ENCODE results near the gene DYNC1LI1.
"Not testable (repeated sequence)": the region's sequence is repeated elsewhere in the genome, so short reads cannot be mapped to it uniquely, and the experiment has no call there.

DYNC1LI1 gene

DNA sequence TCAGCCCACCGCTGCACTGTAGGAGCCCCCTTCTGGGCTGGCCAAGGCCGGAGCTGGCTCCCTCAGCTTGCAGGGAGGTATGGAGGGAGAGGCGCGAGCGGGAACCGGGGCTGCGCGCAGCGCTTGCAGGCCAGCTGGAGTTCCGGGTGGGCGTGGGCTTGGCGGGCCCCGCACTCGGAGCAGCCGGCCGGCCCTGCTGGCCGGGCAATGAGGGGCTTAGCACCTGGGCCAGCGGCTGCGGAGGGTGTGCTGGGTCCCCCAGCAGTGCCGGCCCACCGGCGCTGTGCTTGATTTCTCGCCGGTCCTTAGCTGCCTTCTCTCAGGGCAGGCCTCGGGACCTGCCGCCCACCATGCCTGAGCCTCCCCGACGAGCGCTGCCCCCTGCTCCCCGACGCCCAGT, 8.0 kb upstream of the DYNC1LI1 start:
- not testable (repeated sequence) for DNase-seq

DNA sequence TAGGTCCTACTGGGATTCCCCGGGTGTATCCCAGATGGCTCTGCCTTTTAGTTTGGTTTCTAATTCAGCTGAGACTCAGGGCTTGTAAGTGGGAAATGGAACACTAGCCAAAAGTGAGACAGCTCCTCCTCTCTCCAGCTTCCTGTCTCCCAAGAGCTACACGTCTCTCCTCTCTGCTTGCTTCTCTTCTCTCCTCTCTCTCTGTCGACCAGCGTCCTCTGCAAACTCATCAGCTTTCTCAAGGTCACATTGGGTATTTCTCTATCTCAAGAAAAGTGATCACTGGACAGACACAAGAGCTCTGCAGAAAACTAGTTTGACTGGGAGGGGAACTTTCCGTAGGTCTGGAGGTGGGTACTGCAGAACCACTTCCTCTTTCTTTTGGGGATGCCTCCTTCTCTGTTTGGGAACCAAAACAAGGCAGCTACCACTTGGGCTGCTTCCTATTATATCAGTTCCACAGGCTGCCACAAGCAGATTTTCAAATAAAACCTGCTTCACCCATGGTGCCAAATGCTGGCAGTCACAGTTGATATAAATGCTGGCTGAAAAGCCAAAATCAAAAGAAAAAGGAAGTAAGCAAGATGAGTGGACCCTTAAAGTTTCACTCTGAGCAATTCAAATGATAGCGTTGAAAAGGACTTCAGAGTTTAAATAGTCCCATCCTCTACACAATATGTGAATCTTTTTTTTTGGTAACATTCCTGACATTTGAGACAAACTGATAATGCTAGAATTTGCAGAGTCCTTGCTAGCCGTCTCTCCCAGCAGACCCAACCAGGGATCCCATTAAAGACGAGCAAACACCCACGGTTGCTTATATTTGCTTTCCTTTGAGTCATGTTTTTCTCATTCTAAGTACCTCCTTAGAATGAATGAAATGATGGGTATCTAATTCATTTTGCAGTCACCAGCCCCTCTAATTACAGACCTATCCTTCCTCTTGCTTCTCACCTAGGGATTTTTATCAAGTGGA, 7.2 kb upstream of the DYNC1LI1 start:
- DNase-seq, result no peak

DNA sequence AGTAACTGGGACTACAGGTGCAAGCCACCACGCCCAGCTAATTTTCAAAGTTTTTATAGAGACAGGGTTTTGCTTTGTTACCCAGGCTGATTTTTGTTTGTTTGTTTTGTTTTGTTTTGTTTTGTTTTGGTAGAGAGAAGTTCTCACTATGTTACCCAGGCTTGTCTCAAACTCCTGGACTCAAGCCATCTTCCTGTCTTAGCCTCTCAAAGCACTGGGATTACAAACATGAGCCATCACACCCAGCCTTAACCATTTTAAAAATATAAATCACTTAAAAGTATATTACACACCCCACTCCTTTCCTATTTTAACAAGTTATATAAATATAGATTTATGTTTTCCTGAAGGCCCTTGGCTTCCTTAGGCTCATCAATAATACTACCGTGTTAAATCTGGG, 6.5 kb upstream of the DYNC1LI1 start:
- DNase-seq, result no peak

DNA sequence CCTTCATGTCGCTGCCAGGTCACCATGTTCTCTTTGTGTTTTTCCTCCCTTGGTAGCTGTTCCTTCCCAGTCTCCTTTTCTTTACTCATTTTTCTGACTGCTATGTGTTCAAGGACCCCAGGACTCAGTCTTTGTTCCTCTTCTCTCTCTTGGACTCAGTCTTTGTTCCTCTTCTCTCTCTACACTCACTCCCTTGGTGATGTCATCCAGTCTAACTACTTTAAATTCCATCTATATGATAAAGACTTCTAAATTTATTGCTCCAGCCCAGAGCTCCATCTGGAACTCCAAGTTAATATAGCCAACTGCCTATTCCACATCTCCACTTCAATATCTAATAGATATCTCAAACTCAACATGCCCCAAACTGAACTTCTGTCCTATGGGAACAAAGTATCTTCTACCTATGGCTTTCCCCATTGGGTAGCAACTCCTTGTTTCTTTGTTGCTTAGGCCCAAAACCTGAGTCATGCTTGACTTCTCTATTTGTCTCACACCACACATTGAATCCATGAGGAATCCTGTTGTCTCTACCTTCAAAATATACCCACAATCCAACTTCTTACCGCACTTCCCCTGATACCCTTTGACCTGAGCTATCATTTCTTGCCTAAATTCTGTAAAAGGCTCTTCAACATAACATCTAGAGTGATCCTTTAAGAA, 4.9 kb upstream of the DYNC1LI1 start:
- no peak for DNase-seq

DNA sequence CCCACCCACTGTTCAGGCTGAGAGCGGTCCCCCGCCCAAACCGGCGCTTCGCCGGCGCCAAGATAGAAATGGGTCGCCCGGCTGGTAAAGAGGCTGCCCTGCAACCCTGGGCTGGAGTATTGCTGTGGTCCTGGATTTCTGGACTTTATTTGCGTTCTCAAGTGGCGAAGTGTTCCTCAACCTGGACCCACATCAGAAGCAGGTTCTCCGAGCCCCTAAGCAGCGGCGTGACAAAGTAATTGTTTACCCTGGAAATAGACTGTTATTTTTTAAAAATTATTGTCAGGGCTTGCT, 481 bp upstream of the DYNC1LI1 start:
- no peak for DNase-seq

DNA sequence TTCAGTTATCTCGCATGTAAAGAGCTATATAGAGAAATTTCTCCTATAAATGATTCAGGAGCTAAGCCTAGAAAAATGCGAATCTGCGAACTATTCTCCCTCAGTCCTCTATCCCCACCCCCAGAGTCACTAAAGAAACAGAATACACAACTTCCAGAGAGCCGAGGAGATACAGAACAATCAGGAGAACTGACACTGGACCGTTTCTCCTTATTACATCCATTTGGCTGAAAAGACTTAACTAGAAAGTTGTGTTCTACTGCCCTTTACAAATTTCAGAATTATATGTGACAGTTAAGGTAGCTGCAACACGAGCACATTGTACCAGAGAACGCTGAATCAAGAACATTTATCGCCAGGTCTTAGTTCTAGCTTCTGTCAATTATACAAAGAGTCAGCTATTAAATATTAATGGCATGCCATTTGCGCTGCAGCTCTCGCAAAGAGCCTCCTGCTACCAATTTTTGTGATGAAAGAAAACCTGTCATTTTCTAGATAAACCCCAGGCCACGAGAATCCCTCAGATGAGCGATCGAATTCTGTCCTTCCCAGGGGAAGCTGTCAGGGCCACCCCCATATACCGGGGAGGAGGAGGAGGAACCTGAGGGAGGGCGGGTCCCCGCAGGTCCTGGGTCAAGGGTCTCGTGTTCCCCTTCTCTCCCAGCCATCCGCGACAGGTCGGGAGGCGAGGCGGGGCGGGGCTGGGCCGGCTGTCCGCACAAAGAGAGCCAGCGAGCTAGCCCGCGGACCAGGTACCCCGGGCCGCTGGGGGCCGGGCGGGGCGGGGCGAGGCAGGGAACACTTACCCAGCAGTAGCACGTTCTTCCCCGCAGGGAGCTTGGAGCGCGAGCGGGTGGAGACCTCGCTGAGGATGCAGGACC, 878 bp downstream of the DYNC1LI1 start:
- peak in 1 of 2 experiments; percentile 19 for DNase-seq

DNA sequence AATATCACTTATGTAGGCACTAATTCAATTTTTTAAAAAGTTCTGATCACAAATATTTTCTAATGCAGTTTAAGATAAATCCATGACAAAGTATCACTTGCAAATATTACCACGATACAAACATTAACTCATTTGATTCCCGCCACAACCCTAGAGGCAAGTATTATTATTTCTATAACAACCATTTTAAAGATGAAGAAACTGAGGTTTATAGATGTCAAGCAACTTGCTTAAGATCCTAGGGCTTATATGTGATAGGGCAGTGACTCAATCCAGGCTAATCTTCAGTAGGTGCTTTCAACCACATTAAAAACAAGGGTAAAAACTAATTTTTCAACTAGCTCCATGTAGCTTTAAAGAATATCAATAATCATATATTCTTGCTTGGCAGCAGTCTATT, 1.7 kb downstream of the DYNC1LI1 start:
- DNase-seq, result no peak

DNA sequence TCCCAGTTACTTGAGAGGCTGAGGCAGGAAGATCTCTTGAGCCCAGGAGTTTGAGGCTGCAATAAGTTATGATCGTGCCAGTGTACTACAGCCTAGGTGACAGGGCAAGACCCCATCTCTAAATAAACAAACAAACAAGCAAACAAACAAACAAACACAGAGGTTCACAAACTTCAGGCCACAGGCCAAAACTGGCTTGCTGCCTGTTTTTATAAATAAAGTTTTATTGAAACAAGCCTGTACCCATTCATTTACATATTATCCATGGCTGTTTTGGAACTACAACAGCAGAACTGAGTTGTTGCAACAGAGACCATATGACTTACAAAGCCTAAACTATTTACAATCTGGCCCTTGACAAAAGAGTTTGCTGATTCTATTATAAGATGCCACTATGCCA, 6.5 kb downstream of the DYNC1LI1 start:
- no peak for DNase-seq

DNA sequence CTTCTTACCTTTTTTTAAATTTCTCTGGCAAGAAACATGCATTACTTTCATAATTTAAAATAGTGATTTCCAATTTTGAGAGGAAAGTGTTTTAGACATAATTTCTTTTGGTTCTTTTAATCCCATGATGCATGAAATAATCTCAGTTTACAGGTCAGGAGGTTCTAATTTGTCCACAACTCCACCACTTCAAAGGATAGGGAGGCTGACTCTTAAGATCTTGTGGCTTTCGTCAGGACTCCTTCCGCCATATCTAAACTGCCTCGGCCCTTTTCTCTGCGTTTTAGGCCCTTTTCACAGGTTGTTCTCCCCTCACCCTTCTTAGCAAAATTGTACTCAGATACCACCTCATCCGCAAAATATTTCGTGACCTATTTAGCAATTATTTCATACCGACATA, 8.0 kb downstream of the DYNC1LI1 start:
- no peak for DNase-seq

DNA sequence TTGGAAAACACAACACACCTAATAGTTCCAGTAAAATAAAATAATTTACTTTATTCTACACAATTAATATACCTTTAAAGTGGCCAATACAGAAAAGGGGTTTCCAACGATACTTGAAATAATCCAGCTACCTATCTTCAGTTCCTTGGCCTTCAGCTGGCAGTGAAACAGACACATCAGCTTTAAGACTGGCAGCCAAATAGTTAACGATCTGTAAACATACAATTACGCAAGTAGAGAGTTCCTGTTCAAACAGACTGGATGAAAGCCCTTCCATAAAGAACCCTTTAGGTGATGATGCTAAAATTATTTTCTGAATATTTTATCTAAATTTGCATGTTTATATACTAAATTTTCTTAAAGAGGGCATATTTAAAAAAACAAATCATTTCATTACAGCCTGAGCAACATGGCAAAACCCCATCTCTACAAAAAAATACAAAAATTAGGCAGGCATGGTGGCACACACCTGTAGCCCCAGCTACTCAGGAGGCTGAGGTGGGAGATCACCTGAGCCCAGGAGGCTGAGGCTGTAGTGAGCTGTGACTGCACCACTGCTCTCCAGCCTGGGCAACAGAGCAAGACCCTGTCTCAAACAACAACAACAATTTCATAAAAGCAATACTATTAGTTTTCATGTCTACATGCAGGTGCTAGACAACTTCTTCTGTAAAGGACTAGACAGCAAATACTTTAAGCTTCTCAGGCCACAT, 12.9 kb downstream of the DYNC1LI1 start:
- DNase-seq, result no peak

DNA sequence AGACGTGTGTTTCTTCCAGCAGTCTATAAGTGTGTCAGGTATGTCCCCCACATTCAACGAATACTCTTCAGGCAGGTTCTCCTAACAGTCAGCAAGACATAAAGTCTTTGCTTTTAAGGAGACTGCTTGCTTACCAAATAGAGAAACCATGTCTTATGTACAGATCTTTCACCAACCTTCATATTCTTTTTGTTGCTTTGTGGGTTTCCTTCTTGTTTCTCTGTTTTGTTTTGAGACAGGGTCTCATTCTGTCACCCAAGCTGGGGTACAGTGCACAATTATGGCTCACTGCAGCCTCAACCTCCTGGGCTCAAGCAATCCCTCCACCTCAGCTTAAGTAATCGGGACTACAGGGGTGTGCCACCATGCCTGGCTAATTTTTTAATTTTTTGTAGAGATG, 14.3 kb downstream of the DYNC1LI1 start:
- DNase-seq, result no peak

DNA sequence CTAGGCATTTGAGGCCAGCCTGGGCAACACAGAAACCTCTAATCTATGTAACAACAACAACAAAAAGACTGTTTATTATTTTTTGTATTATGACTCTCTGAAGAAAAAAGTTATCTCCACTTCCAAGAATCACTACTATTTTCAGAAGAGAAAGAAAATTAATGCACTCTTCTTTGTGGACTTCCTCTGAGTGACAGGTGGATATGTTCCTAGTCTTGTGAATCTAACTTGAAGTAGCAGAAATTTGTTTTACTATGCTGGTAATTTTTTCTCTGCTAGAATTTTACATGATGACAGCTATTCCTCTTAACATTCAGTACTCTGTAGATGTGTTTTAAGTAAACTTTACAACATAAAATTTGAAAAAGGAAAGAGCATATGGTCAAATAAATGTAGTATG, 16.7 kb downstream of the DYNC1LI1 start:
- DNase-seq, result no peak

DNA sequence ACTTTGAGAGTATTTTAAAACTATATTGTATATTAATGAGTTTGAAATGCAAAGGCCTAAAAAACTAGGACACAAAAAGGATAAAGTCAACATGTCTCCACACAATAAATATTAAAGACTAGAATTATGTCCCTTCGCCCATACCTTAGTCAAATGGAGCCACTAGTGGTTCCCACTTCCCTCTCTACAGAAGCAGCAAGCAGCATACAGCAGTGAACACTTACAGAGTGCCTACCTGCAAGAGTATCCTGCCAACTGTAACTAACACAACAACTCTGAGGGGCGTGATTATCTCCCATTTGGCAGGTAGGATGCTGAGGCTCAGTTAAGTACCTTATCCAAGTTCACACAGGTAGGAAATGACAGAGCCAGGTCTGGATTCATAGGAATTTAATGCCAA, 17.2 kb downstream of the DYNC1LI1 start:
- no peak for DNase-seq

DNA sequence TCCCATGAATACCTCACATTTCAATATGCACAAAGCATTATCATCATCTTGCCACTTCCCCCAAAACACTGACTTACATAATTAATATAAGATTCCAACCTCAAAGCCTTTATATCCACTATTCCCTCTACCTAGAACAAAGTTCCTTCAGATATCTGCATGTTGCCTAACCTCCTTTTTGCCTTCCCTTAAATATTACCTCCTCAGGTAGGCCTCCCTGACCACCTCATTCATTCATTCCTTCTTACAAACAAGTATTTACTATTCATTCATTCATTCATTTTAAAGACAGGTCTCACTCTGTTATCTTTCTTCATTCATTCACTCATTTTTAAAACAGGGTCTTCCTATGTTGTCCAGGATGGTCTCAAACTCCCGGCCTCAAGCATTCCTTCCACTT, 18.6 kb downstream of the DYNC1LI1 start:
- no peak for DNase-seq

DNA sequence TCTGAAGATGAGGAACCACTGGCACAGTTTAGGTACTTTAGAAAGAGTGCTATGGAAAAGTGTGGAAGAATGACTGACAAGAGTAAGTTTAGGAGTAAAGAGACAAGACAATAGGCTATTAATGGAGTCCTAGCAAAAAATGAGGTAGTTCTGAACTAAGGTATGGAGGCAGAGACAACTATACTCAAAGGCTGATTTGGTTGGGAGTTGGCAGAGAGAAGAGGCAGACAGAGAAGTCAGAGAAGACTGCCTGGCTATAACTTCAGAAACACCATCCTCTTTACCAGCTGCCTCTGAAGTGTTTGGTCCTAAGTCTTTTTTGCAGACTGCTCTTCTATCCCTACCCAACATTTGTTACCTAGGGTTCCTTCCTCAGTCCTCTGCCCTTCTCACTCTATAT, 19.2 kb downstream of the DYNC1LI1 start:
- DNase-seq, result no peak

DNA sequence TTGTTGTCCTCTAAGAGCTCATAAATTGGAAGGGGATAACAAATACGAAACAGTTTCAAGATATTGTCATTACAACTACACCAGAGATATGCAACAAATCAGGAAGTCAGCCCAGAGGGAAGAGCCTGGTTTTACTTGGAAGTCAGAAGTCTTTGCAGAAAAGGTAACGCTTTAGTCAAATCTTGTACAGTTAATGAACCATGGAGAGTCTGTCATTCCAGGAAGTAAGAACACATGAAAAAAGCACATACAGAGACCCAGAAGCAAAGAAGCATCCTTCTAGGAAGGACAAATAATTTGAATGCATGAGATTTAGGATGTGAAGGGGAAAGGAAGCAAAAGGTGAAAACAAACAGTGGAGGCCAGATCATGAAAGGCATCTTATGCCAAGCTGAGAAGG, 19.6 kb downstream of the DYNC1LI1 start:
- DNase-seq, result no peak

DNA sequence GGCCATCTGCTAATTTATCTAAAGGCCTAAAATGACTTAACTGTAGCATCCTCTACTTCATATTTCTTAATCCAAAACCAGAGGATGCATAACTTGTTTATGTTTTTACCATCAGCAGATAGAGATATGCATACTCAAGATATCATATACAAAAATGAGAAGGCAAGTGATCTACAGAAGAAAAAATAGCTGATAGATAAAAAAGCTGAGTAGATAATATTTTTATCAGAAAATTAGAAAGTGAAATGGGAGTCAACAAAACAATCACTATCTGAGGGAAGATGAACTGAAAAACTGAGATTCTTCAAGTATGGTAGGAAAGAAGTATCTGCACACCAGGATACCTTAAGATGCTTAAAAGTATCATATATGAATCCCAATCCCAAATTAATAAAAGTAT, 25.4 kb downstream of the DYNC1LI1 start:
- no peak for DNase-seq

DNA sequence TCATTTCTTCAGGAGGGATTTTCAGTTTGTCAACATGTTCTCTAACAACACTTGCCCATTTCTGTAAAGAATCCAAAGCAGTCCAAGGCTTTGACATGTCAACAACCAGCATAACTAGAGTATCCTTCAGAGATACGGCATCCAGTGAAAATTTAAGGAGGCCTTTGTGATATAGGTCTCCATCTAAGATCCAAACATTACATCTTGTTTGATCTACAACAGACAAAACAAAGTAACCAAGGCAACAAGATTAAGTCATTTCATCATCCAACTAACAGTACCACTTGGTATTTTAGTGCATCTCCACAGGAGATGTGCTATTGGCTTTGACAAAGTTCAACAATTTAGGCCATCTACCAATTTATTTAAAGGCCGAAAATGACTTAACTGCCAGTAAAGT, 25.8 kb downstream of the DYNC1LI1 start:
- DNase-seq, result no peak

DNA sequence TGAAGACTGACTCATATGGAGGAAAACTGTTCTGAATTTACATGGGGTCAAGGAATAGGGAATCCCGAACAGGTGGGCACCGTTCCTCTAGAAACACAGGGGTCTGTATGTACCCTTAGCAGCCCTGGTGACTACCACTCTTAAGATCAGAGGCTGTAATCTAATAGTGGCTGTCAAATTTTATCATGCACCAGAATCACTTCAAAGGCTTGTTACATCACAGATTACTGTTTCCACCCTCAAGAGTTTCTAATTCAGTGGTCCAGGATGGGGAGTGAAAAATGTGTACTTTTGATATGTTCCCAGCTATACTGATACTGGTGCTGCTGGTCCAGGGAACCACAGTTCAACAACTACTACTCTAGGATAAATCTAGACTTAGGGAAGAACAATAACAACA, 27.9 kb downstream of the DYNC1LI1 start:
- DNase-seq, result no peak

DNA sequence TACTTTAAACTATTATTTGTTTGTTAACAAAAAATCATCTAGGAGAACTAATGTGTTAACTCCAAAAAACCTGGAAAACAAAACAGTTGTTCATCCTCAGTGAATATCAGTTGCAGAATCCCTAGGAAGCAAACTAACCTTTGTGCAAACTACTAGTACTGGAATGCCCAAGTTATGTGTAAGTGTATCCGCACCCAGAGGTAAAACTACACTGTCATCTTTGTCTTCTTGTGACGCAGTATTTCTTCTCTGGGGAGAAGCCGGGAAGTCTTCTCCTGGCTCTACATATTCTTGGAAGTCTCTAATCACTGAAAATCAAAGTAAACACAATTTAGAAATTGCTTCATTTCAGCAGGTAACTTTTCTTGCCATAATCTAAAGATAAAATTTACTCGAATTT, 29.8 kb downstream of the DYNC1LI1 start:
- no peak for DNase-seq

DNA sequence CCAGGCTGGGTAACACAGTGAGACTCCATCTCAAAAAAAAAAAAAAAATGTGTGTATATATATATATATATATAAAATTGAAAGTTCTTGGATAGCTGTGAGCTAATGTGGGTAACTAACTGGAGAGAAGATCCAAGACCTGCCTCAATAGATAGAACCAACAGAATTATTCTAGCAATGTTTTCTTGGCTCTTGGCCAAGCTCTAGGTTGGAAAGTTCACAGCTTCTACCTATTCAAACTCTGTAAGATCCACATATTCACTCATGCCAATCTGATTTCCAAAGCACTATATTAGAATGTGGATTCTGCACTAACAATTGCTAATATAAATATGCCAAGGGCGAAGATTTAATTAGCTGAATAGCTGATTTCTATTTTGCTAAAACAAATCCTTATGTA, 38.2 kb downstream of the DYNC1LI1 start:
- no peak for DNase-seq

DNA sequence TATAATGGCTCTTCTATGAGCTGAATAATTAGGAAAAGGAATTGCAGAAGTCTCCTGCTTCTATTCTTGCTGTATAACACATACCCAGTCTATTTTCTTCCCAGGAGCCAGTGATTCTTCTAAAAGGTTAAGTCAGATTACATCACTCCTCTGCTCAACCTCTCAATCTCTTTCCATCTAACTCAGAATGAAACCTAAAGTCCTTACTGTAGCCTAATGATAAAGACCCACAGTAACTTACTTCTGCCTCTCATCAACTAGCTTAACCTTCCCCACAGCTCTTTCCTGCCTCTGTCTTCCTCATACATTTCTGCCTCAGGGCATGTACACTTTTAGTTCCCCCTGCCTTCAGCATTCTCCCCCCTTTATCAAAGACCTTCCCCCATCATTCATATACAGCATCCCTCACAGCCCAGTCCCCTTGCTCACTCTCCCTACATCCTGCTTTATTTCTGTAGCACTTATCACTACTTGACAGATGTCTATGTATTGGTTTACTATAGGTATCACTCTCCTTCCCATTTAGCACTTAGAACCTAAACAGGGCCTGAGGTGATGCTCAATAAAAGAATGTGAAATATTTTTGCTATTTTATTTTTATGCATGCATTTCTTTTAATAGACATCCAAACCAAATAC, 39.5 kb downstream of the DYNC1LI1 start:
- DNase-seq, result no peak

Measured in NCI-H1930 (cell line).